Umbilical cord (tissue), 2 donors: Measurements from ENCODE around the gene PSAPL1. TPM values are rescaled to one million over a fixed set of nuclear protein-coding genes. Genes with fewer than 3 reads are reported as not detected.

Source experiments
- DNase-seq: peaks from one replicate; pipeline ENCODE4 v3.0.0-alpha.2; 2015; ENCODE audit warnings: low spot score
- total RNA-seq: library from RNA; depleted of rRNA; stranded (reverse); fragments of >200 nt; gene quantifications from one replicate; pipeline ENCODE4 v1.2.3, GENCODE V29; 2014; ENCODE audit warnings: low replicate concordance; ENCODE audit not compliant: insufficient read depth

The PSAPL1 gene
- total RNA-seq, 1 donor from 2014 or later, result 0.24 TPM

GRCh38 chr4:7431696-7432530 lies 2.8 kb downstream of the PSAPL1 start:
- no peak for DNase-seq

- no peak for DNase-seq
Observed at GRCh38 chr4:7430965-7431695, 3.6 kb downstream of the PSAPL1 start.

GRCh38 chr4:7430368-7430964 lies 4.3 kb downstream of the PSAPL1 start:
- DNase-seq, result peak; percentile 30

GRCh38 chr4:7429601-7430078 lies 5.1 kb downstream of the PSAPL1 start:
- no peak for DNase-seq

GRCh38 chr4:7429069-7429416 lies 5.7 kb downstream of the PSAPL1 start:
- no peak for DNase-seq

- DNase-seq, result no peak
Observed at GRCh38 chr4:7428261-7429068, 6.3 kb downstream of the PSAPL1 start.

- no peak for DNase-seq
Observed at GRCh38 chr4:7427831-7428260, 6.9 kb downstream of the PSAPL1 start.

GRCh38 chr4:7427361-7427760 lies 7.4 kb downstream of the PSAPL1 start:
- DNase-seq, result peak; percentile 45

GRCh38 chr4:7426525-7427171 lies 8.1 kb downstream of the PSAPL1 start:
- no peak for DNase-seq

- DNase-seq, result no peak
Observed at GRCh38 chr4:7425591-7426468, 8.9 kb downstream of the PSAPL1 start.

- DNase-seq, result no peak
Observed at GRCh38 chr4:7425124-7425523, 9.6 kb downstream of the PSAPL1 start.

GRCh38 chr4:7424553-7425111 lies 10.1 kb downstream of the PSAPL1 start:
- no peak for DNase-seq

GRCh38 chr4:7423801-7424552 lies 10.8 kb downstream of the PSAPL1 start:
- no peak for DNase-seq

- DNase-seq, result no peak
Observed at GRCh38 chr4:7423391-7423790, 11.3 kb downstream of the PSAPL1 start.

GRCh38 chr4:7422898-7423180 lies 11.9 kb downstream of the PSAPL1 start:
- no peak for DNase-seq

- no peak for DNase-seq
Observed at GRCh38 chr4:7422151-7422897, 12.4 kb downstream of the PSAPL1 start.

GRCh38 chr4:7421356-7422150 lies 13.2 kb downstream of the PSAPL1 start:
- DNase-seq, result no peak

- no peak for DNase-seq
Observed at GRCh38 chr4:7420661-7421040, 14.1 kb downstream of the PSAPL1 start.
